GM12878 (cell line): ENCODE data around the gene NECTIN2. TPM values are rescaled to one million over a fixed set of nuclear protein-coding genes. Genes with fewer than 3 reads are reported as not detected.

ENCODE experiments used
- ATAC-seq: fragments of 200-7000 bp; cut with Tn5 transposase; 3 replicates; pipeline ENCODE4 v1.9.1; 2020; ENCODE audit warnings: mild to moderate bottlenecking, moderate library complexity
- BruUV-seq: library from RNA; stranded (reverse); fragments of 400-500 nt; replicated peaks from 2 replicates; lab custom pipeline; 2021; lab: Mats Ljungman, UMichigan
- CTCF ChIA-PET: fragments of 300-600 bp; sonication (Branson Sonifier 250); formaldehyde crosslinking; extraction: SDS; loops from one replicate; lab custom pipeline; 2021; ENCODE audit warnings: inconsistent platforms; lab: Yijun Ruan, JAX
- POLR2A ChIA-PET: fragments of 350-600 bp; formaldehyde crosslinking; extraction: SDS; loops from one replicate; lab custom pipeline; 2021; ENCODE audit warnings: inconsistent platforms; lab: Charles Lee
- RAD21 ChIA-PET: fragments of 300-600 bp; sonication (Branson Sonifier 250); formaldehyde crosslinking; loops from one replicate; lab custom pipeline; 2023; ENCODE audit warnings: antibody characterized with exemption; ENCODE audit not compliant: unreplicated experiment; lab: Charles Lee
- SMC1A ChIA-PET: fragments of 300-600 bp; sonication (Branson Sonifier 250); formaldehyde crosslinking; loops from one replicate; lab custom pipeline; 2023; ENCODE audit not compliant: unreplicated experiment, uncharacterized antibody; lab: Charles Lee
- DNase-seq: peaks from one replicate; pipeline ENCODE4 v3.0.0-alpha.2; 2011; ENCODE audit warnings: low read depth, low spot score
- FAIRE-seq: peaks from 3 replicates; lab custom pipeline; 2011; peaks lifted over from hg19 to GRCh38; lab: Jason Lieb, UNC
- H2AFZ ChIP-seq: 2 replicates; pipeline ENCODE4 v1.6.0; 2011; ENCODE audit warnings: low read depth, low read length, control low read depth; ENCODE audit not compliant: control insufficient read depth
- H3K27ac ChIP-seq: 2 replicates; pipeline ENCODE4 v1.5.1; 2011; ENCODE audit warnings: control low read depth; ENCODE audit not compliant: control insufficient read depth, insufficient read depth
- H3K27me3 ChIP-seq, 2 experiments: replicated peaks in 1 of 2; 2 replicates each; pipeline versions ENCODE4 v1.6.0 to v1.6.1; 2011; ENCODE audit warnings: low read length in 1 of 2; ENCODE audit not compliant: control insufficient read depth in 2 of 2, insufficient read depth in 2 of 2
- H3K36me3 ChIP-seq, 2 experiments: 2 replicates each; pipeline ENCODE4 v1.5.1; 2011; ENCODE audit warnings: low read length in 1 of 2; ENCODE audit not compliant: control insufficient read depth in 2 of 2, insufficient read depth in 2 of 2
- H3K4me1 ChIP-seq: 2 replicates; pipeline ENCODE4 v1.6.1; 2011; ENCODE audit warnings: mild to moderate bottlenecking, low read length, moderate library complexity, mixed read lengths; ENCODE audit not compliant: control insufficient read depth, insufficient read depth
- H3K4me2 ChIP-seq: 2 replicates; pipeline ENCODE4 v1.6.0; 2011; ENCODE audit warnings: control low read depth; ENCODE audit not compliant: control insufficient read depth, insufficient read depth
- H3K4me3 ChIP-seq: fragments of 200-600 bp; sonication (generic); 2 replicates; pipeline ENCODE4 v1.5.1; 2016
- H3K79me2 ChIP-seq: 2 replicates; pipeline ENCODE4 v1.6.0; 2011; ENCODE audit warnings: low read length; ENCODE audit not compliant: control insufficient read depth, insufficient read depth
- H3K9ac ChIP-seq: 2 replicates; pipeline ENCODE4 v1.8.0; 2011; ENCODE audit warnings: low read length, control low read depth, mixed read lengths; ENCODE audit not compliant: control insufficient read depth, insufficient read depth
- H3K9me3 ChIP-seq: replicated peaks from 3 replicates; pipeline ENCODE4 v1.5.1; 2011; ENCODE audit warnings: mild to moderate bottlenecking, low read length; ENCODE audit not compliant: control insufficient read depth, insufficient read depth
- H4K20me1 ChIP-seq: 2 replicates; pipeline ENCODE4 v1.6.0; 2011; ENCODE audit not compliant: control insufficient read depth, insufficient read depth
- CUX1 ChIP-seq: IDR thresholded peaks from 2 replicates; pipeline ENCODE4 v1.6.1; 2012; ENCODE audit warnings: improper control_type of control experiment, low read depth, low read length; ENCODE audit not compliant: insufficient replicate concordance
- E2F8 ChIP-seq: fragments of 450-650 bp; IDR thresholded peaks from 2 replicates; pipeline ENCODE4 v1.6.1; 2018; ENCODE audit warnings: mild to moderate bottlenecking, low read depth, moderate library complexity; ENCODE audit not compliant: partially characterized antibody
- JUND ChIP-seq: IDR thresholded peaks from 2 replicates; pipeline ENCODE4 v1.6.1; 2012; ENCODE audit warnings: low read depth, mild to moderate bottlenecking, low read length, improper control_type of control experiment, moderate library complexity
- MAX ChIP-seq: IDR thresholded peaks from 2 replicates; pipeline ENCODE4 v1.6.1; 2012; ENCODE audit warnings: low read depth, low read length, improper control_type of control experiment
- NFYB ChIP-seq: IDR thresholded peaks from 2 replicates; pipeline ENCODE4 v1.6.1; 2011; ENCODE audit warnings: low read depth, mild to moderate bottlenecking, low read length, improper control_type of control experiment, moderate library complexity; ENCODE audit not compliant: insufficient read depth
- ZNF217 ChIP-seq: fragments of 450-650 bp; IDR thresholded peaks from 2 replicates; pipeline ENCODE4 v1.6.1; 2017; ENCODE audit warnings: antibody characterized with exemption, mild to moderate bottlenecking
- ZNF274 ChIP-seq: IDR thresholded peaks from one replicate; pipeline ENCODE4 v1.8.0; 2011; ENCODE audit not compliant: insufficient read length, insufficient read depth
- WGBS: methylation state at CpG from one replicate; pipeline ENCODE4 v1.1.6; 2016; ENCODE audit warnings: low lambda C conversion rate; ENCODE audit not compliant: insufficient replicate concordance, insufficient coverage; ENCODE audit errors: missing lambda C conversion rate; 5-methylcytosine and 5-hydroxymethylcytosine counted together
- in situ Hi-C: fragments of 300-500 bp; cut with MboI; formaldehyde crosslinking; loops from 9 replicates; pipeline ENCODE4 v1.14.3; 2018; ENCODE audit warnings: mixed read lengths
- intact Hi-C: fragments of 100-400 bp; cut with micrococcal nuclease; formaldehyde crosslinking; loops from one replicate; pipeline ENCODE4 v1.14.2; 2022; ENCODE audit not compliant: unreplicated experiment
- polyA plus RNA-seq, 11 experiments: library from polyadenylated mRNA; depleted of rRNA in 4 of 11; unstranded in 6 of 11; stranded (reverse) in 5 of 11; fragments of >200 nt; fragmentation: Nextera tagmentation in 4 of 11; fragmentation: Illumina TruSeq in 1 of 11; extraction: Ambion mirVana in 4 of 11; extraction: Trizol in 1 of 11; gene quantifications; 1 replicate in 1 of 11; 2 replicates in 10 of 11; pipeline versions ENCODE4 v1.2.1 to v1.2.3, GENCODE V29; 2011 to 2016; ENCODE audit warnings: inconsistent platforms in 2 of 11, missing spikeins in 2 of 11, low read depth in 1 of 11
- total RNA-seq, 4 experiments: library from RNA; depleted of rRNA in 3 of 4; stranded (reverse); fragments of >200 nt in 3 of 4; fragmentation: Illumina TruSeq in 1 of 4; extraction: Trizol in 1 of 4; gene quantifications; 2 replicates each; pipeline versions ENCODE4 v1.2.1 to v1.2.3, GENCODE V29; 2013 to 2021

Gene NECTIN2
- total and polyA plus RNA-seq, 10 of the 15 experiments (the other 5 are each of a cell fraction or from before 2014, with no cell fraction given) = 0.05 to 0.36 (median 0.26) TPM; not detected in 5

- RAD21 ChIA-PET = no interaction called here
- Histone ChIP-seq H3K9me3 (no peaks in the 10 kb centered on the region), H3K4me3 (no peak overlapping the region), H3K36me3 (peaks cover 13 to 31% of the 10 kb centered on the region in 2 experiments; a peak in 3 of 4 replicates), H4K20me1 (no peaks in the 10 kb centered on the region; the same call in 1 of the 2 replicates), H3K79me2 (no peaks in the 10 kb centered on the region), H2AFZ (no peak overlapping the region), H3K9ac (no peak overlapping the region), H3K27me3 (no peaks in the 10 kb centered on the region), H3K4me2 (no peak overlapping the region), H3K4me1 (no peaks in the 10 kb centered on the region), H3K27ac (no peak overlapping the region)
- 95% methylated on average over 19 of the region's 19 CpGs for WGBS
- no TSS peak for BruUV-seq
- in situ Hi-C loops (loop anchor here (5.0 to 10.0 kb wide), 3 partner anchors 54 to 434 kb away; partner anchors contain the start of gene CLPTM1), intact Hi-C loops (no loop called here)
- FAIRE-seq = no peak
- SMC1A ChIA-PET = no interaction called here
- CTCF ChIA-PET = interaction anchor here (1.0 to 1.6 kb wide), 2 partner anchors 49 to 159 kb away, joined by 3 to 4 read pairs; no protein-coding TSS in a partner anchor
- no peak for DNase-seq
- POLR2A ChIA-PET = no interaction called here
- no peak for TF ChIP-seq ZNF274
- no peak for TF ChIP-seq E2F8
- no peak for TF ChIP-seq MAX
- TF ChIP-seq CUX1 = no peak
- TF ChIP-seq JUND = no peak
- no peak for TF ChIP-seq ZNF217
- no peak for TF ChIP-seq NFYB
- ATAC-seq = no peak
Measured at GRCh38 chr19:44900328-44901244, 54.5 kb downstream of the NECTIN2 start.
